ENCODE measurements around the gene PLIN1. TPM values are rescaled to one million over a fixed set of nuclear protein-coding genes. Genes with fewer than 3 reads are reported as not detected.

PLIN1 gene
- total and polyA plus RNA-seq, 9 of the 15 experiments (the other 6 are each of a cell fraction or from before 2014, with no cell fraction given), result not detected

GRCh38 chr15:89656116-89656815 is 22.9 kb downstream of the PLIN1 start:
- Histone ChIP-seq H3K79me2 (ENCODE audit: control insufficient read depth, insufficient read depth, low read length) (no peaks in the 10 kb centered on the region), H3K4me1 (replicated peaks in 1 of 2; ENCODE audit: control insufficient read depth in 2 of 2, insufficient read depth in 2 of 2, low read length in 2 of 2) (peaks cover 0 to 22% of the 10 kb centered on the region in 2 experiments; a peak in 4 of 5 replicates), H3K9me1 (ENCODE audit: control insufficient read depth, insufficient read depth, low read length) (no peaks in the 10 kb centered on the region), H4K20me1 (replicated peaks; ENCODE audit: control insufficient read depth, insufficient read depth, low read length) (no peaks in the 10 kb centered on the region), H3K9ac (ENCODE audit: insufficient read depth in 1 of 2, low read depth in 2 of 2, low read length in 2 of 2) (no peak overlapping the region), H3K36me3 (ENCODE audit: control insufficient read depth, insufficient read depth, low read length) (no peaks in the 10 kb centered on the region), H3K4me2 (ENCODE audit: insufficient read depth, low read length) (no peak overlapping the region), H2AFZ (ENCODE audit: low read depth, low read length) (no peak overlapping the region), H3K9me3 (replicated peaks; ENCODE audit: control insufficient read depth, insufficient read depth, low read depth, low read length) (no peaks in the 10 kb centered on the region), H3K4me3 (no peak overlapping the region), H3K27ac (ENCODE audit: extremely low read depth, low read depth, low read length) (no peak overlapping the region), H3K27me3 (ENCODE audit: control insufficient read depth in 2 of 2, insufficient read depth in 2 of 2, low read length in 2 of 2) (peaks cover 11 to 43% of the 10 kb centered on the region in 2 experiments; a peak in 4 of 5 replicates)
- BruUV-seq (replicated peaks), result no TSS peak
- ChIA-PET CTCF (ENCODE audit: low intra/inter-chr PET ratio) (no interaction called here), POLR2A (no interaction called here)
- TF ChIP-seq IRF2 (CRISPR knock-in tag; IDR thresholded peaks at IDR 0.05) (no peak), SMAD3 (CRISPR knock-in tag; conservative IDR thresholded peaks at IDR 0.05) (no peak), RERE (CRISPR knock-in tag; IDR thresholded peaks at IDR 0.05; ENCODE audit: borderline replicate concordance) (no peak), CUX1 (CRISPR knock-in tag; IDR thresholded peaks at IDR 0.05) (no peak), HEY1 (CRISPR knock-in tag; IDR thresholded peaks at IDR 0.05; ENCODE audit: borderline replicate concordance) (no peak), MBD1 (CRISPR knock-in tag; IDR thresholded peaks at IDR 0.05) (no peak)
- in situ Hi-C loops (cut with MboI), result no loop called here
- WGBS (ENCODE audit: insufficient coverage, low coverage, missing lambda C conversion rate), result 6% methylated on average over 7 of the region's 7 CpGs
- ATAC-seq (no peak), FAIRE-seq (no peak), DNase-seq (ENCODE audit: extremely low read depth in 1 of 4, low spot score in 3 of 4) (peak in 1 of 4 experiments; percentile 6)
- intact Hi-C loops (cut with micrococcal nuclease), result no loop called here
